Right cardiac atrium (tissue), 5 donors: ENCODE results near the gene SH3GL1. TPM values are rescaled to one million over a fixed set of nuclear protein-coding genes. Genes with fewer than 3 reads are reported as not detected.
A peak's percentile ranks its signal among the peaks of the same experiment; 100 is the strongest.
"Not testable (repeated sequence)": the region's sequence is repeated elsewhere in the genome, so short reads cannot be mapped to it uniquely, and the experiment has no call there.

Experiments used
- ATAC-seq, 2 donors: fragments of 200-7000 bp; cut with Tn5 transposase; one replicate each; pipeline versions ENCODE4 v1.8.0 to v1.9.1; 2020; ENCODE audit warnings: moderate library complexity in 2 of 2, mild to moderate bottlenecking in 1 of 2
- DNase-seq, 3 donors: peaks; one replicate each; pipeline ENCODE4 v3.0.0-alpha.2; 2020
- H3K27ac ChIP-seq: one replicate; pipeline ENCODE4 v1.5.1; 2013; ENCODE audit warnings: mild to moderate bottlenecking, low read length, control low read depth, moderate library complexity
- H3K27me3 ChIP-seq: one replicate; pipeline ENCODE4 v1.6.1; 2013; ENCODE audit not compliant: control insufficient read depth, insufficient read depth
- H3K4me1 ChIP-seq: one replicate; pipeline ENCODE4 v1.6.1; 2013; ENCODE audit warnings: low read length; ENCODE audit not compliant: control insufficient read depth, insufficient read depth
- H3K4me3 ChIP-seq: one replicate; pipeline ENCODE4 v1.5.1; 2013; ENCODE audit warnings: low read length, control low read depth
- H3K9me3 ChIP-seq: one replicate; pipeline ENCODE4 v1.6.1; 2013; ENCODE audit warnings: low read length; ENCODE audit not compliant: control insufficient read depth
- WGBS: extraction: QIAGEN DNeasy Blood & Tissue Kit; methylation state at CpG from one replicate; pipeline ENCODE4 v1.1.7; 2013; 5-methylcytosine and 5-hydroxymethylcytosine counted together
- intact Hi-C, 4 donors: fragments of 100-400 bp; cut with DNase I; formaldehyde crosslinking; loops; one replicate each; pipeline versions ENCODE4 v1.11.0 to v1.14.0; 2022 to 2023
- polyA plus RNA-seq: library from polyadenylated mRNA; stranded (reverse); fragments of 200-250 nt; gene quantifications from one replicate; pipeline ENCODE4 v1.2.3, GENCODE V29; 2013
- total RNA-seq, 4 donors: library from RNA; stranded (reverse); fragmentation: NEBNext Ultra II Directional; extraction: Animal tissue kit (Norgen Biotek cat#: 25700); gene quantifications; one replicate each; pipeline ENCODE4 v1.2.1, GENCODE V29; 2021
- donor health status: healthy with polysubstance abuse.
- donor health status: DM: no; HTN: yes; CAD: no.
- donor health status: DM: no; HTN: no; CAD: no.
- donor health status: DM: no; HTN: yes; CAD: no; lungs with severe emphysema.
- donor health status: DM: yes; HTN: yes; CAD: no.

The SH3GL1 gene
- total and polyA plus RNA-seq, 5 donors, result 26.3 to 40.3 (median 30.3) TPM

GRCh38 chr19:4334929-4335570 is 65.3 kb downstream of the SH3GL1 start:
- DNase-seq (no peak), ATAC-seq (no peak)
- no peak overlapping the region for H3K4me3 ChIP-seq
- no peaks in the 10 kb centered on the region for H3K4me1 ChIP-seq
- intact Hi-C loops, result no loop called here
- WGBS, result 95% methylated on average over 7 of the region's 7 CpGs
- no peak overlapping the region for H3K27ac ChIP-seq
- no peaks in the 10 kb centered on the region for H3K9me3 ChIP-seq
- H3K27me3 ChIP-seq, result no peaks in the 10 kb centered on the region

GRCh38 chr19:4329858-4330257 is 70.5 kb downstream of the SH3GL1 start:
- ATAC-seq (no peak), DNase-seq (no peak)
- intact Hi-C loops, result no loop called here
- H3K27me3 ChIP-seq, result no peaks in the 10 kb centered on the region
- no peak overlapping the region for H3K27ac ChIP-seq
- no peaks in the 10 kb centered on the region for H3K9me3 ChIP-seq
- H3K4me1 ChIP-seq, result no peaks in the 10 kb centered on the region
- 95% methylated on average over 19 of the region's 19 CpGs for WGBS
- H3K4me3 ChIP-seq, result no peak overlapping the region

DNA sequence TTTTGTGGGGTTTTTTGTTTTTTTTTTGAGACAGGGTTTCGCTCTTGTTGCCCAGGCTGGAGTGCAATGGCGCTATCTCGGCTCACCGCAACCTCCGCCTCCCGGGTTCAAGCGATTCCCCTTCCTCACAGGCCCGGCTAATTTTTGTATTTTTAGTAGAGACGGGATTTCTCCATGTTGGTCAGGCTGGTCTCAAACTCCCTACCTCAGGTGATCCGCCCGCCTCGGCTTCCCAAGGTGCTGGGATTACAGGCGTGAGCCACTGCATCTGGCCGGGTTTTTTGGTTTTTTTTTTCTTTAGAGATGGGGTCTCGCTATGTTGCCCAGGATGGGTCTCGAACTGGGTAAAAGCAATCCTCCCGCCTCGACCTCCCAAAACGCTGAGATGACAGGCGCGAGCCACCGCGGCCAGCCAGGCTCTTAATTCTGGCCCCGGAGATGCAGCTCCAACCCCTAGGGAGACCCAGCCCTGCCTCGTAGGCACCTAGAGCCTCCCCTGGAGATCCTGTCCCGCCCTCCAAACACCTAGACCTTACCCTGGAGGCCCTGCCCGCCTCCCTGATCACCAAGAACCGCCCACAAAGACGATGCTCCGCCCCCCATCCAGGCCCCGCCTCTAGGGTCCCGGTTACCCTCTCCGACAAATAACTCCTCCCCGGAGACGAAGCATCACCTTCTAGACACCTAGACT is 71.2 kb downstream of the SH3GL1 start:
- H3K9me3 ChIP-seq, H3K27ac ChIP-seq, ATAC-seq, intact Hi-C loops, H3K27me3 ChIP-seq, H3K4me1 ChIP-seq: not testable (repeated sequence)
- H3K4me3 ChIP-seq, result peak overlapping the region; percentile 1
- WGBS, result 45% methylated on average over 35 of the region's 35 CpGs
- DNase-seq, result peak in 1 of 3 donors; percentile 75

- Histone ChIP-seq H3K4me1 (no peaks in the 10 kb centered on the region), H3K4me3 (peak overlapping the region; percentile 28), H3K27me3 (no peaks in the 10 kb centered on the region), H3K9me3 (no peaks in the 10 kb centered on the region), H3K27ac (no peak overlapping the region)
- DNase-seq (peak; percentile 95 to 99 (median 99)), ATAC-seq (peak; percentile 95 to 96)
- intact Hi-C loops, result no loop called here
- WGBS, result 3% methylated on average over 49 of the region's 49 CpGs
These were observed 71.9 kb downstream of the SH3GL1 start for GRCh38 chr19:4328243-4328990.

DNA sequence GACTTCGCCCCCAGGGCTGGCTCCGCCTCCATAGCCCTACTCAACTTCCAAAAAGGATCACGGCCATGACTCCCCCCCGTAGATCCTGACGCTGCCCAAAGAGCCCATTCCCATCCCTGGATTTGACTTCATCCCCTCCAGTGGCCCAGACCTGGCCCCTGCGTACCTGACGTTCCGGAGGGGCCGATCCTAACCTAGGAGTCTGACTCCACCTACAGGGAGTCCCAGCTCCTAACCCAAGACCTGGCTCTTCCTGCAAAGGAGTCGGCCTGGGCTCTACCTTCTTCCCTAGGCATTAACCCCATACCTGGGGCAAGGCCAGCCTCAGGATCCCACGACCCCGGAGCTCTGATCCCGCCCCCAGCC is 72.5 kb downstream of the SH3GL1 start:
- ATAC-seq (no peak), DNase-seq (no peak)
- no peak overlapping the region for H3K27ac ChIP-seq
- H3K9me3 ChIP-seq, result no peaks in the 10 kb centered on the region
- WGBS, result 13% methylated on average over 13 of the region's 13 CpGs
- no peaks in the 10 kb centered on the region for H3K4me1 ChIP-seq
- H3K27me3 ChIP-seq, result no peaks in the 10 kb centered on the region
- H3K4me3 ChIP-seq, result peak overlapping the region; percentile 28
- intact Hi-C loops, result no loop called here

- intact Hi-C loops, result no loop called here
- peak; percentile 80 to 94 (median 93) for DNase-seq
- peak; percentile 64 to 69 for ATAC-seq
- H3K27me3 ChIP-seq, result no peaks in the 10 kb centered on the region
- WGBS, result 2% methylated on average over 30 of the region's 30 CpGs
- no peaks in the 10 kb centered on the region for H3K4me1 ChIP-seq
- no peak overlapping the region for H3K27ac ChIP-seq
- H3K4me3 ChIP-seq, result peak overlapping the region; percentile 28
- no peaks in the 10 kb centered on the region for H3K9me3 ChIP-seq
These were observed 73.0 kb downstream of the SH3GL1 start for GRCh38 chr19:4327252-4327876.

GRCh38 chr19:4326837-4327251 is 73.5 kb downstream of the SH3GL1 start:
- DNase-seq (peak in 1 of 3 donors; percentile 71), ATAC-seq (no peak)
- Histone ChIP-seq H3K27me3 (no peaks in the 10 kb centered on the region), H3K27ac (no peak overlapping the region), H3K9me3 (no peaks in the 10 kb centered on the region), H3K4me1 (no peaks in the 10 kb centered on the region), H3K4me3 (no peak overlapping the region)
- intact Hi-C loops, result no loop called here
- 8% methylated on average over 33 of the region's 33 CpGs for WGBS

GRCh38 chr19:4326215-4326836 is 74.0 kb downstream of the SH3GL1 start:
- intact Hi-C loops, result no loop called here

DNA sequence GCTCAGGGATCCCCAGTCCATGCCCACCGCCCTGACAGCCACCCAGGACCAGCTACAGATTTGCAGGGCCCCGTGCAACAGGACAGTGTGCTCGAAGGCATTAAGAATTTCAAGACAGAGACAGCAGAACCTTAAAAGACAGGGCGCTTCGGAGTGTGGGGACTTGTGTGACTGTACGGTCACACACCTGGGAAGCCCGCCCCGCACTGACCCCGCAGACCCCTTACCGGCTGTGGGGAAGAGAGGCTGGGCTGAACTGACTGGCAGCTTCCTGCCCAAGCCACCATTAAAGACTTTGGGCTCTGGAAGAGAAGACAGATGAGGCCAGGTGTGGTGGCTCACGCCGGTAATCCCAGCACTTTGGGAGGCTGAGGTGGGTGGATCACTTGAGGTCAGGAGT is 76.1 kb downstream of the SH3GL1 start:
- DNase-seq, result no peak
- H3K4me3 ChIP-seq, result no peak overlapping the region
- 82% methylated on average over 12 of the region's 12 CpGs for WGBS
- H3K27me3 ChIP-seq, result no peaks in the 10 kb centered on the region
- H3K9me3 ChIP-seq, result no peaks in the 10 kb centered on the region
- no peak for ATAC-seq
- no peak overlapping the region for H3K27ac ChIP-seq
- no peaks in the 10 kb centered on the region for H3K4me1 ChIP-seq
- intact Hi-C loops, result no loop called here

More at GRCh38 chr19:4326215-4326836, 74.0 kb downstream of the SH3GL1 start:
- no peaks in the 10 kb centered on the region for H3K9me3 ChIP-seq
- no peak overlapping the region for H3K27ac ChIP-seq
- 52% methylated on average over 13 of the region's 13 CpGs for WGBS
- no peak overlapping the region for H3K4me3 ChIP-seq
- ATAC-seq (no peak), DNase-seq (no peak)
- no peaks in the 10 kb centered on the region for H3K27me3 ChIP-seq
- H3K4me1 ChIP-seq, result no peaks in the 10 kb centered on the region

DNA sequence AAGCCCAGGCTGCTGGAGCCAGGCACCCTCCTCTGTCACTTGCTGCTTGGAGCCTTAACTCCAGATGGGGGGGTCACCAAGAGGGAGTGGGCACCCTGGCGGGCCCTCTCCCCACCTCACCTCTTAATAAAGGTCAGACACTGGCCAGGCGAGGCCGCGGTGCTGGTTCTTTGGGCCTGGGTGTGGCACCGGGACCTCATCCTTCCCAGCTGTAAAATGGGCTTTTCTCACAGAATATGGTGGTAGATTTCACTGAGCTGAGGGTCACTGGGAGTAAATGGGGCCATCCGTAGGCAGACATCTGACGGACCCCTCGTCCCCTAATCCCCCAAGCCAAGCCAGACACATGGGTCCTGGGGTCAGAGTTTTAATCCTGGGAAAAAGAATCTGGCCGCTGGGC is 76.7 kb downstream of the SH3GL1 start:
- no peaks in the 10 kb centered on the region for H3K27me3 ChIP-seq
- H3K4me3 ChIP-seq, result no peak overlapping the region
- intact Hi-C loops, result no loop called here
- no peaks in the 10 kb centered on the region for H3K4me1 ChIP-seq
- DNase-seq, result no peak
- ATAC-seq, result no peak
- H3K9me3 ChIP-seq, result no peaks in the 10 kb centered on the region
- 88% methylated on average over 9 of the region's 9 CpGs for WGBS
- H3K27ac ChIP-seq, result no peak overlapping the region
